Measurements from ENCODE around the gene PLA2G2C. TPM values are rescaled to one million over a fixed set of nuclear protein-coding genes. Genes with fewer than 3 reads are reported as not detected.
A peak's percentile ranks its signal among the peaks of the same experiment; 100 is the strongest.

Gene PLA2G2C
- total and polyA plus RNA-seq, 7 donors: 0.09 to 5.5 (median 1.4) TPM; not detected in 2

DNA sequence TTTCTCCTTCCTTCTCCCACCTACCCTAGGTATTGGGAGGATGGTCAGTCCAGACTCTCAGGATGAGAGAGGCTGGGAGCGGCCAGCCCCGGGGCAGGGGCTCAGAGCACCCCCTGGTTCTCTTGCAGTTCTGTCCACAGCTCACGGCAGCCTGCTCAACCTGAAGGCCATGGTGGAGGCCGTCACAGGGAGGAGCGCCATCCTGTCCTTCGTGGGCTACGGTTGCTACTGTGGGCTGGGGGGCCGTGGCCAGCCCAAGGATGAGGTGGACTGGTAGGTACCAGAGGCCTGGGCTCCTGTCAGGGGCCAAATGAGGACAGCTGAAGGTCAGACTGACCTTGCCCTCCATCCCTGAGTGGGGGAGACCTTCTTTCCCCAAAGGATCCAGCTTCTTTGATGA, 43.0 kb downstream of the PLA2G2C start:
- peaks cover 0 to under 1% (median 0%) of the 10 kb centered on the region in 3 donors for H3K27me3 ChIP-seq
- no peaks in the 10 kb centered on the region for H3K4me1 ChIP-seq
- intact Hi-C loops (cut with DNase I): no loop called here
- no peak for TF ChIP-seq EP300 (IDR thresholded peaks at IDR 0.05)
- TF ChIP-seq, protein P1, sequence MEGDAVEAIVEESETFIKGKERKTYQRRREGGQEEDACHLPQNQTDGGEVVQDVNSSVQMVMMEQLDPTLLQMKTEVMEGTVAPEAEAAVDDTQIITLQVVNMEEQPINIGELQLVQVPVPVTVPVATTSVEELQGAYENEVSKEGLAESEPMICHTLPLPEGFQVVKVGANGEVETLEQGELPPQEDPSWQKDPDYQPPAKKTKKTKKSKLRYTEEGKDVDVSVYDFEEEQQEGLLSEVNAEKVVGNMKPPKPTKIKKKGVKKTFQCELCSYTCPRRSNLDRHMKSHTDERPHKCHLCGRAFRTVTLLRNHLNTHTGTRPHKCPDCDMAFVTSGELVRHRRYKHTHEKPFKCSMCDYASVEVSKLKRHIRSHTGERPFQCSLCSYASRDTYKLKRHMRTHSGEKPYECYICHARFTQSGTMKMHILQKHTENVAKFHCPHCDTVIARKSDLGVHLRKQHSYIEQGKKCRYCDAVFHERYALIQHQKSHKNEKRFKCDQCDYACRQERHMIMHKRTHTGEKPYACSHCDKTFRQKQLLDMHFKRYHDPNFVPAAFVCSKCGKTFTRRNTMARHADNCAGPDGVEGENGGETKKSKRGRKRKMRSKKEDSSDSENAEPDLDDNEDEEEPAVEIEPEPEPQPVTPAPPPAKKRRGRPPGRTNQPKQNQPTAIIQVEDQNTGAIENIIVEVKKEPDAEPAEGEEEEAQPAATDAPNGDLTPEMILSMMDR (IDR thresholded peaks at IDR 0.05): no peak
- TF ChIP-seq POLR2A (IDR thresholded peaks at IDR 0.05): no peak
- TF ChIP-seq POLR2AphosphoS5 (IDR thresholded peaks at IDR 0.05): no peak
- no peak overlapping the region for H3K27ac ChIP-seq
- H3K4me3 ChIP-seq: no peak overlapping the region
- peak; percentile 40 for DNase-seq
- H3K9me3 ChIP-seq: no peaks in the 10 kb centered on the region
- 91 to 95% methylated on average over 8 of the region's 8 CpGs for WGBS, 2 donors
- no peaks in the 10 kb centered on the region for H3K36me3 ChIP-seq

GRCh38 chr1:20142001-20142710, 44.2 kb downstream of the PLA2G2C start:
- Histone ChIP-seq H3K27ac (no peak overlapping the region), H3K27me3 (peaks cover 0 to 5% (median 0%) of the 10 kb centered on the region in 3 donors), H3K4me3 (no peak overlapping the region), H3K9me3 (no peaks in the 10 kb centered on the region), H3K4me1 (no peaks in the 10 kb centered on the region), H3K36me3 (no peaks in the 10 kb centered on the region)
- 85 to 86% methylated on average over 13 of the region's 13 CpGs for WGBS, 2 donors
- intact Hi-C loops (cut with DNase I): no loop called here
- peak; percentile 29 for DNase-seq
- TF ChIP-seq POLR2AphosphoS5 (IDR thresholded peaks at IDR 0.05): no peak
- TF ChIP-seq POLR2A (IDR thresholded peaks at IDR 0.05): no peak
- TF ChIP-seq, protein P1 (IDR thresholded peaks at IDR 0.05): no peak
- TF ChIP-seq EP300 (IDR thresholded peaks at IDR 0.05): no peak

DNA sequence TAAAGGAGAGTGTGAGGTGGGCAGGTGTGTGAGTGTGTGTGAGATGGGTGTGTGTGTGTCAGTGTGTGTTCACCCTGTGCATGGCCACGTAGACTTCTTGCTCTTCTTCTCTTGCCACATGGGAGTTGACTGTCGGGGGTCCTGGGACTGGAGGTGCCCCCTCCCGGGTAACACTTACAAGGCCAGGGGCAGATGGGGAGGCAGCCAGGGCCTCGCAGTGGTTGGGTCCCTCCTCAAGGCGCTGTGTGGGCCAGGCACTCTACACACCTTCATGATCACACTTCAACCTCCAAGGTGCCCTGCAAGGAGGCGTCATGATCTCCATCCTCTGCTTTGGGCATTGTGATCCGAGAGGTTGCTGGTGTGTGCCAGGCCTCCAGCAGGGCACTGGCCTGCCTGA, 44.9 kb downstream of the PLA2G2C start:
- intact Hi-C loops (cut with DNase I): no loop called here
- peak; percentile 45 for DNase-seq
- Histone ChIP-seq H3K27ac (no peak overlapping the region), H3K9me3 (no peaks in the 10 kb centered on the region), H3K4me1 (no peaks in the 10 kb centered on the region), H3K36me3 (no peaks in the 10 kb centered on the region), H3K4me3 (no peak overlapping the region), H3K27me3 (peaks cover 0 to 5% (median 0%) of the 10 kb centered on the region in 3 donors)
- no peak for TF ChIP-seq POLR2A (IDR thresholded peaks at IDR 0.05)
- no peak for TF ChIP-seq POLR2AphosphoS5 (IDR thresholded peaks at IDR 0.05)
- TF ChIP-seq, protein P1 (IDR thresholded peaks at IDR 0.05): no peak
- TF ChIP-seq EP300 (IDR thresholded peaks at IDR 0.05): no peak
- WGBS, 2 donors: 89 to 92% methylated on average over 7 of the region's 7 CpGs

- Histone ChIP-seq H3K27ac (no peak overlapping the region), H3K27me3 (peaks cover 0 to 8% (median 0%) of the 10 kb centered on the region in 3 donors), H3K36me3 (no peaks in the 10 kb centered on the region), H3K9me3 (no peaks in the 10 kb centered on the region), H3K4me1 (no peaks in the 10 kb centered on the region), H3K4me3 (no peak overlapping the region)
- WGBS, 2 donors: 91% methylated on average over 9 of the region's 9 CpGs
- peak; percentile 6 for DNase-seq
- TF ChIP-seq EP300 (IDR thresholded peaks at IDR 0.05): no peak
- no peak for TF ChIP-seq POLR2A (IDR thresholded peaks at IDR 0.05)
- no peak for TF ChIP-seq POLR2AphosphoS5 (IDR thresholded peaks at IDR 0.05)
- intact Hi-C loops (cut with DNase I): no loop called here
Observed at GRCh38 chr1:20141001-20141400, 45.3 kb downstream of the PLA2G2C start.

DNA sequence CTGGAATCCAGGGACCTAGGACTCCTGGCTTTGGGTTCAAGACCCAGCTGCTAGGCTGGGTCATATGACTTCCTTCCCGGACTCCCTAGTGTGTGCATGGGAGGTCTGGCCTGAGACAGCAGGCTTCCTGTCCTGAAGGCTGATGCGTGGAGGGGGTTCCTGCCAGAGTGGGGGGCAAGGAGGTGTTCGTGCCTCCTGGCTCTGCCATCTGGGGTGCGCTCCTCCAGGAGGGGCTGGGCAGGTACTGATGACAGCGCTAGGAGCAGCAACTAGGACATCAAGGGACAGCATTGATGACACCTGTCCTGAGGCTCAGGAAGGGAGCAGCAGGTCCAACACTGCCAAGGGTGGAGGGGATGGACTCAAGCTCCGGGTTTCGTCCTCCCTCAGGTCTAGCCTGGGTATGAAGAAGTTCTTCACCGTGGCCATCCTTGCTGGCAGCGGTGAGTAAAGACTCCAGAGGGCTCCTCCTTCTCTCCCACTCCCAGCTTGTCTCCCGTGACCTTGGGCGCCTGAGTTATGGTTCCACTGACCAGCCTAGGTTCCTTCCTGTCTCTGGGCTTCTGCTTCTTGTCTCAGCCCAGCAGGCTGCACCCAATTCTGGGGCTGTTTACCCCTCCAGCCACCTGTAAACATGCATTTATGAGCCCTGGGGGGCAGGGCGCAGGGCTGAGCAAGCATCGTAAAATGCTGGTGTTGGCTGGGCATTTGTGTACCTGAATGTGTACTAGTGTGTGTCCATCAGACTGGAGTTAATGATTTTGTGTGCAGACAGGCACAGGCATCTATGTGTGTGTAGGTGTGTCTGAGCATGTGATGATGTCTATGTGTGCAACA, 46.3 kb downstream of the PLA2G2C start:
- Histone ChIP-seq H3K4me1 (no peaks in the 10 kb centered on the region), H3K27ac (no peak overlapping the region), H3K27me3 (peaks cover 0 to 8% (median 0%) of the 10 kb centered on the region in 3 donors), H3K9me3 (no peaks in the 10 kb centered on the region), H3K4me3 (no peak overlapping the region), H3K36me3 (no peaks in the 10 kb centered on the region)
- no peak for TF ChIP-seq EP300 (IDR thresholded peaks at IDR 0.05)
- TF ChIP-seq, protein P1 (IDR thresholded peaks at IDR 0.05): no peak
- TF ChIP-seq POLR2A (IDR thresholded peaks at IDR 0.05): no peak
- no peak for TF ChIP-seq POLR2AphosphoS5 (IDR thresholded peaks at IDR 0.05)
- intact Hi-C loops (cut with DNase I): no loop called here
- WGBS, 2 donors: 75 to 76% methylated on average over 13 of the region's 13 CpGs
- DNase-seq: peak; percentile 40
